HPDE6-E6E7 (cell line): ENCODE results near the gene AK8.
A peak's percentile ranks its signal among the peaks of the same experiment; 100 is the strongest.

Experiments
- DNase-seq: peaks from one replicate; pipeline ENCODE4 v3.0.0; 2011; ENCODE audit warnings: missing footprints; ENCODE audit errors: extremely low spot score

The AK8 gene

DNA sequence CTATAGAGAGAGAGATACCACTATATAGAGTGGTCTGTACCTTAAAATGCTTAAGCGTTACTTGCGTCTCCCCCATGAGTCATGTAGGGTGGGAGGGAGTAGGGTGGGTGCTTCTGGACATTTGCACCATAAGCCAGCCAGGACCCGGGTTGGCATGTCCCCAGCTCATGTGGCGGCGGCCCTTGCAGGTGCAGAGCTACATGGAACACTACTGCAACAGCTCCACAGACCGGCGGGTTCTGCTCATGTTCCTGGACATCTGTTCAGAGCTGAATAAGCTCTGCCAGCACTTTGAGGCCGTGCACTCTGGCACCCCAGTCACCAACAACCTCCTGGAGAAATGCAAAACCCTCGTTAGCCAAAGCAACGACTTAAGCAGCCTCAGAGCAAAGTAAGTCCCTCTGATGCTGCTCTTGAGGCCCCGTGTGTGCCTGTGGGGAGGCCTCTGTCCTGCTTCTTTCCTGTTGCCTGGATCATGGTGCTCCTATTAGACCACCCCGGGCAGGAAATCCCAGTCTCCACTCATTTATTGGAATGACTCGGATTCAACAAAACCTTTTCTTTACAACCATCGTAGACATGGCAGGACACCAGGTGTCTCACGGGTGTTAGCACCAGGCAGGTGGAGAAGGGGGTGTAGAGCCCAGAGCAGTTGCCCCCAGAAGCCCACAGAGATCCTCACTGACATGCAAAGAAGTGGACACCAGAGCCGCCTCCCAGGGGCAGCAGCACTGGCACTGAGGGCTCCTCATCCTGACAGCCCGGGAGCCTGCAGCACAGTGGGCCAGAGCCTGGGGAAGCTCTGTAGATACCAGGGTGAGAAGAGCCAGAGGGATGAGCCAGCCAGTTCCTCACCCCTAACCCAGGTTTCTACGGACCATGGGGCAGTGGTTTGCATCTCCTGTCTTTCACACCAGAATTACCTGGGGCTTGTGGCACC lies 9.4 kb upstream of the AK8 start:
- no peak for DNase-seq

DNA sequence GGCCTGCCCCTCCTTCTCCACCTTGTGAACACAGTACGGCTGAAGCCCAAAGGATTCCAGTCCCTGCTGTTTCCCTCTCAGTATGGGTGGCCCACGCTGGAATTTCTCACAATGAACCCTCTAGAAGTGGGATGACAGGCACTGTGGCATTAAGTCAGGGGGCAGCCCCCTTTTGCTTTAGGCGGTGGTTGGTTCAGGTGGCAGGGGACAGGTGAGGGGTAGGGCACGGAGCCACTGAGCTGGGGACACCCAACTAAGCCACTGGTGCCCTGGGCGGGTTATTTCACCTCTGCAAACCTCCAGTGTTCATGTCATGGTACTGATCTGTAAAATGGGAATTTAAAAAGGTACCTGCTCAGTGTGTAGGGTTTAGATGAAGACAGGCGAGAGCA lies 8.2 kb upstream of the AK8 start:
- no peak for DNase-seq

DNA sequence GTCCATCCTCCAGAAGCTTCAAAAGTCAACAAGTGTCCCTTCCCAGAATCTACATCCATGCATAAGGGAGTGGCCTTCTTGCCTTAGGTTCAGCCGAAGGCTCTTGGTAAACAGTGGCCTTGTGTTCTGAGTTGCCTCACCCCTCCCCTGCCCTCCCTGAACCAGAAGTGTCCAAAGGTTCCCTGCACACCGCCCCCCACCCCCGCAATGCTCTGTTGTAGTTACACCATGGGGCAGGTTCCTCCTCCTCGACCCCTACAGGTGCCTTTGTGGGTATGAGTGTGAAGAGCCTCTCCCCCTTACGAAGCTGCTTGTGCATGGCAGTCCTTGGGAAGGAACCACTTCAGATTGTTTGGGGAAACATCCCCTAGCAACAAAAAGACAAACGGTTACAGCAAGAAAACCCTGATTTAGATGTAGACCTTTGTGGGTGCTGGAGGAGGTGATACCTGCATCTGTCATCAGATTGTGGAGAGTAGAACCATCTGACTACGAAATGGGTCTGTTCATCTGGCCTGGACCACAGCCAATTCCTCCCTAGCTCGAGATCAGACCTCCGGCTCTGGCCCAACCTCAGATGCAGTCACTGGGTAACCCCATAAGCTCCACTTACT lies 7.7 kb upstream of the AK8 start:
- no peak for DNase-seq

DNA sequence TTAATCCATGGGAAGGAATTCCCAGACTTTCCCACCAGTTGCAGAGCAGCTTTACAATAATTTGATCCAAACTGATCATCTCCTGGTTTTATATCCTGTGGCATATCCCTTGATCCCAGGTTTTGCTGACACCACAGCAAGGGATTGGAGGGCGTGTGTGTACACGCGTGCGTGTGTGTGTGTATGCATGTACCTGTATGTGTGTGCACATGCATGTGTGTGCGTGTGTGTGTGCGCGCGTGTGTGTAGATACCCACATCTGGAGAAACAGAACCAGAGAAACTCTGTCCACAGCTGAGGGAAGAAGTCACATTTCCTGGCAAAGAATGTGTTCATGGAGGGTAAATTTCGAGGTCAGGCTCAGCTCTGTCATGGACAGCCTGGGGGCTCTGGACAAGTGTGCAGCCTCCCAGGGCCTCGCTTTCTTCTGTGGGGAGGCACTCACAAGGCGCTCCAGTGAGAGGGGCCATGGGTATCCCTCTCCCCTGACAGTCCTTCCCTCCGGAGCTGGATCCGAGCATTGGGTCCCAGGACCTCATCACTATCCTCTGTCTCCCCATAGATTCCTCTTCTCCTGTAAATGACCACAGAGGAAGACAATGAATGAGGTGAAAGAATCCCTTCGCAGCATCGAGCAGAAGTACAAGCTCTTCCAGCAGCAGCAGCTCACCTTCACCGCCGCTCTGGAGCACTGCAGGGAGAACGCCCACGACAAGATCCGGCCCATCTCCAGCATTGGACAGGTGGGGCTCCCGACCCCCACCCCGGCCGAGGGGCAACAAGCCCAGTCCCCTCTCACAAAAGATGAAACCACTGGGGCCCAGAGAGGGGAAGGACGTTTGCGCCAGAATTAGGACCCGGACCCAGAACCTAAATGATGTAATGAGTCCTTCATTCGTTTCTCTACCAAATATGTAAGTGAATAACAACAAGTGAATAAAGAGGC lies 5.5 kb upstream of the AK8 start:
- no peak for DNase-seq

DNA sequence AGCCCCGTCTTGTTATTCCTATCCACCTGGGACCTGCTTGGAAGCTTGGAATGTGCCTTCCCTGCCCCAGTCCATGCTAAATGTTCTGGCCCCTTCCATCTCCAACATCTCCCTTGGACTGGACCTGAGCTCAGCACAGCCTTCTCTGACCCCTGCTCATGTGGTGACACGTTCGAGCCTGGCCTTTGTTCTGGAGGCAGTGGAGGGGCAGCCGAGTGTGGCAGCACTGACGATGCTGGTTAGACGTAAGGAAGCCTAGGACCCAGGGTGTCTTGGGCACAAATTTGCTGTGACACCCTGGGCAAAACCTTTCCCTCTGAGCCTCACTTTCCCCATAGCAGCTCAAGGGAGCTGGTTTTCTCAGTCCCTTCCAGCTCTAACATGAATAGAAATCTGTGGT lies 4.5 kb upstream of the AK8 start:
- no peak for DNase-seq

DNA sequence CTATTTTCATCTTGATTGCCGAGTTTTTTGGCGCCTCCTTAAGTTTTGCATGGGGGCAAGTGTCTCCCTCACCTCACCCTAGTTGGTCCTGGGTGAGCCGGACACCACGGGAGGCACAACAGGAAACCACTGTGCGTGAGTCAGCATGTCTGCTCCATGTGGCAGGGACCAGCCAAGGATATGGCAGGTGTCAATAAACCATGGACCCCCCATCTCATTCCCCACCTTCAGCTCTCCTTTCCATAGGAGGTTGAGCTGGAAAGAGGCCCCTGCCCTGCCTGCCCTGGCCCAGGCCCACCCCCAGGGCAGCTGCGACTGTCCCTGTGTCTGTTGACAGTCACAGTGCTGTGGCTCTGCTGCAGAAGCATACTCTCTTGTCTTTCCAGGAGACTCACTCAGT lies 3.7 kb upstream of the AK8 start:
- no peak for DNase-seq

DNA sequence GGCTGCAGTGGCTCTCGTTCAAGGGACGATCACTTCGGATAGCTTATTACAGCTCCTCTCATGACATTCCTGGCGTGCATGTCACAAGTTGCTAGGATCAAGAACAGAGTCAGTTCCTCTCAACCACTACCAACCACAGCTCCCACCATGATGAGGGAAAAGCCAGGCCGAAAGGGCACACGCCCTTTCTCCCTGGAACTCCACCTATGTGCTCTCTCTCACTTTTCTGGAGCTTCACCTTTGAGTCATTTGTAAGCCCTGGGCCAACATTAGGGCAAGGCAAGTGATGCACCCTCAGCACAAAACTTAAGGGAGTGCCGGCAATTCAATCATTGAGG lies 2.2 kb upstream of the AK8 start:
- DNase-seq = peak; percentile 11

DNA sequence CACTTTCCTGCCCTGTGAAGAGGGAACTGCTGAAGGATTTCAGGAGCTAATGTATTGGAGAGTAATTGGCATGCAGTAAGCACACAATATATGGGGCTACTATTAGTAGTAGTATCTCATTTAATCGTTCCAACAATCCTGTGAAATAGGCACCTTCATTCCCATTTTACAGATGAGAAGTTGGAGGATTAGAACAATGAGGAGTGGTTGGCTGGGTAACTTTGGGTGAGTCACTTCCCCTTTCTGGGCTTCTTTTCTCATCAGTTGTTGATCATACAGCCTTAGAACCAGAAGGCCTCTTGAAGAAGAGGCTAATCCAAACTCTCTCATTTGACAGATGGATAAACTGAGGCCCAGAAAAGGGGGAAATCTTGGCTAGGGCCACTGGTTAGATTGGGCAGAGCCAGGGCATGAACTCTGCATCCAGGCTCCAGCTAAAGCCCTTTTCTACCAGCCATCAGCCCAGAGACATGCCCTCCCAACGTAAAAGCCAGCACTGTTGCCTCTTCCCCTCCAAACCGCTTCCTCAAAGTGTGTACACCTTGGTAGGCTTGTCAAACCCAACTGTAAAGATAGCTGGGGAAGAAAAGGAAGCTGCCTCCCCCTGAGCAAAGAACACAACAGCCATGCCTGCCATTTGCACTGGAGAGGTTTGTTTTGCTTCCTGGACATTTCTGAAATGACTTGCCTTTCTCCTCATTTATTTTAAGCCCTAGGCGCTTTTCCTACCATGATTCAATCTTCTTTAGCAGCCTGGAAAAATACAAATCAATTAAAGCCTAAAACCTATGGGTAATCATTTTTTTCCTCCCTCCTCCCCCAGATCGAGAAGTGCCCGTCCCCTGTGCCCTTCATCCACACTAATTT lies 1.6 kb upstream of the AK8 start:
- DNase-seq = no peak

DNA sequence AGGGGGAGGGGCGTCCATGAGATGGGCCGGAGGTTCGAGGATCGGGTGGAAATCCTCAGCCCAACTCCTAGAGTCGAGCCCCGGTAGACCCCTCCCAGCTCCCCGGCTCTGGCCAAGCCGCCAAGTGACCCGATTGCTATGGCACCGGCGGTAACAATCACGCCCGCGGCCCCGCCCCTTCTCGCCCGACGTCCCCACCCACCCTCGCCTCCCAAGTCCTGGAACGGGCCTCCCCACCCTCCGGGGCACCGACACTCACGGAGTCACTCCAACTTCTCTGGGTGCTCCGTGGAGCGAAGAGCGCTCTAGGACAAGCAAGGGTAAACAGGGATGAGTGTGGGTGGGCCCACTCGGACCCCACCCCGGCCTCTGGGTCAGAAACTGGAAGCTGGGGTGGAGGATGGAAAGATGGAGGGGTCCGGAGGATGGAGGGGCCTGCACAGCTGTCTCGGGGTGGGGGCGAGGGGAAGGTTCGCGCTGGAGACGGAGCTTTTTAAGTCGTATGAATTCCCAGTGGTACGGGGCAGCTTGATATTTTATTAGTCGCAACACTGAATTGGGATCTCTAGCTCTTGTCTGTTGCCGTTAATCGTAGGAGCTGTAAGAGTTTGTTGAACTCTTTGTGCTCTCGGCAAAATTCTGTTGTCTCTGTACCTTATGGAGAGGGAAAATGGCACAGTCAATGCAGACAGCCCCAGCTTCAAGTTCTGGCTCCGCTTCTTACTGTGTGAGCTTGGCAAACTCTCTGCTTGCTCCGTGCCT lies 792 bp upstream of the AK8 start, which contains the start of gene SPACA9:
TSS of gene SPACA9 (plus strand) at position 204 of the 762 bp plus-strand sequence. CDS start 5,050 bp downstream, outside the sequence.
- peak; percentile 37 for DNase-seq

DNA sequence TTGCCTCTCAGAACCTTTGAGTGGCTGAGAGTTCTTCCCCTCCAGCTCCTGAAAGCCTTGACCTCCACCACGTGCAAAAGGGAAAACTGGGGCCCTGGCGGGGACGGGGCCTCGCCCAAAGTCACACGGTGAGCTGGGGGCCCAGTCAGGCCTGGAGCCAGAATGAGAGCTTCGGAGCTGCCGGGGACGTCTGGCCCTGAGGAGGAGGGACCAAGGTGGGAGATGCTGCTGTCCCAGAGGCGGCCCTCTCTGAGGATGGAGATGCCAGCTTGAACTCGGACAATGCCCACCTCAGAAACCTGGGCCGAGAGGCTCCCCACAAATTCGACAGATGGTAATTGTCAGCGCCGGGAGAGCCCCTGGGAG lies 643 bp downstream of the AK8 start:
- DNase-seq = no peak

DNA sequence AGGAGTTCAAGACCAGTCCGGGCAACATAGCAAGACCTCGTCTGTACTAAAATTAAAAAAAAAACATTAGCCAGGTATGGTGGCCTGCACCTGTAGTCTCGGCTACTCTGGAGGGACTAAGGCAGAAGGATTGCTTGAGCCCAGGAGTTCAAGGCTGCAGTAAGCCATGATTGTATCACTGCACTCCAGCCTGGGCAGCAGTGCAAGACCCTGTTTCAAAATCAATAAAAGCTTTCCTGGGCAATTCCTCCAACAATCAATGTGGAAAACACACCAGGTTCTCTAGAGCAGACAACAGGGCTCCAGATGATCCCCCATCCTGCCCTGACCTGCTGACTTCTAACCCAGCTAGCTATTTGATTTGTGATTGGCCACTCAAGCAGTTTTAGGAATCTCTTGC lies 1.2 kb downstream of the AK8 start:
- no peak for DNase-seq

DNA sequence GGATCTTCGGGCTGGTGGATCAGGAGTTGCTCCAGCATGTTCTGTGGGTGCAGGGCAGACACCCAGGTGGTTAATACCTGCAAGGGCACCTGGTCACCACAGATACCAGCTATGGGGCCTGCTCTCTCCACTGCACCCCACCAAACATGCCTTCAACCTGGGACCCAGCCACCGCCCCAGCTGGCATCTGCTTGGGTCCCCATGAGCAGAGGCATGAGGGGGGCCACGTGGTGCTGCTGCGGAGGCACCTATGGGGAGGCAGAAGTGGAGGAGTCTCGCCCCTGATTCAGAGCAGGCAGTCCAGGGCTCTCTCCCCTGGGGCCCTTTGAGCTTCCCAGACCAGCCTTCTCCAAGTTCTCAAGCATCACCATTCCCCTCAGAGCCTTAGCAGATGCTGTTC lies 2.9 kb downstream of the AK8 start:
- DNase-seq = no peak

DNA sequence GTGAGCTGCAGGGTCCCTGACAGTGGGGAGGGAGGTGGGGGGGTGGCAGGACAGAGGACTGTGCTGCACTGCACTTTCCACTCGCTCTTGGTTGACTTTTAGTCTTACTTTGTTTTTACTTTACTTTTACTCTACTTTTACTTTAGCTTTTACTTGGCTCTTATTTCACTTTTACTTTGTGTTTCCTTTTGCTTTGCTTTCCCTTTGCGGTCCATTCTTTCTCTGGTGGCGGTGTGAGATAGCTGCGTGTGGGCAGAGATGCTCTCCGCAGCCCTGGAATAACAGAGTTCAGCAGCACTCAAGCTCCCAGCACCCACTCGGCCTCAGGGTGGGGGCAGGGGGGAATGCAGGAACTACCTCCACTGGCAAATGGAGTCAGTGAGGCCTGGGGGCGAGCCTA lies 4.7 kb downstream of the AK8 start:
- no peak for DNase-seq

DNA sequence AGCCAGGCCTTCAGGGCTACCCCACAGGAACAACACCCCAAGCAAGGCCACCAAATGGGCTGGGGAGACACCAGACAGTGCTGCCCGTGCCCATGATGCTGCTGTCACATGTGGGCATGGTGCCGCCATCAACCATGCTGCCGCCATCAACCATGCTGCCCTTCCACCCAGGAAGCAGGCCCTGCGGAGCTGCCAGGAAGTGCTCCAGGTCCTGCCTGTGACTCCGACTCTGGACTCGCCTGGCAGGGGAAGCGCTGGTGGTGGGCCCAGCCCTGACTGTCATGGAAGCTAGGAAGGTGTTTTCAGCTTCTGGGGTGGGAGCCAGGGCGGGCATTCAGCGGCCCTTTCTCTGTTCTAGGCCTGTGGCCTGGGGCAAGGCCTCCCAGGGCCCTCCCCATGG lies 8.8 kb downstream of the AK8 start:
- DNase-seq = no peak

DNA sequence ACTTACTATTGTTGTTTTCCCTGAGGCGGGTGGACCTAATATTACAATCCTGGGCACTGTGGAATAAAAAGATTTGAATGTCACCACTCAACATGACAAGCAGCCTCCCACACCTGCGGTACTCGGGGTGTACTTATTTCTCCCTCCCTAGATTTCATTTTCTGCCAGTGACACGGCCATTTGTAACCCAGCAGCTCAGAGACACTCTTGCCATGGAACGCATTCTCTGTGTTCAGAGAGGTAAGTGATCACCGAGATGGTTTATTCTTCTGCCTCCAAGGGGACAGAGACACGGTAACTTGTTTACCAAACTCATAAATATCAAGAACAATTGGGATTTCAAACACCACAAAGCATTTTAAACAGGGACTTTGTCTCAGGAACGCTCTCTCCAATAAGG lies 11.2 kb downstream of the AK8 start:
- no peak for DNase-seq

DNA sequence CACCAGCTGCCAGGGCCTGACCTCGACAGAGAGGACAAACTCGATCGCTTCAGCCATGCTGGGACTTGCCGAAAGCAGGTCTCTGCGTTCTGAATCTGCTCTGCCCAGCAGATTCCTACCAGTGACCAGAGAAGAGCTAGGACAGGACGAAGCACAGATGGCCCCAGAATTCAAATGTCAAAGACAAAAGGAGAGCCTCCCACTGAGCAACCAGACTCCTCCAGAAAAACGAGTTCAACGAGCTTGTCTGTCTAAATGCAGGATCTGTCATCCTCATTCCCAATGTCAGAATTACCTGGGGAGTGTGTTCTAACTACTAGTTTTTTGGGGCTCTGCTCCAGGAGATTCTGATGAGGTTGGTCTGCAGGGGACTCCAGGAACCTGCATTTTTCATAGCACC lies 13.4 kb downstream of the AK8 start:
- no peak for DNase-seq

DNA sequence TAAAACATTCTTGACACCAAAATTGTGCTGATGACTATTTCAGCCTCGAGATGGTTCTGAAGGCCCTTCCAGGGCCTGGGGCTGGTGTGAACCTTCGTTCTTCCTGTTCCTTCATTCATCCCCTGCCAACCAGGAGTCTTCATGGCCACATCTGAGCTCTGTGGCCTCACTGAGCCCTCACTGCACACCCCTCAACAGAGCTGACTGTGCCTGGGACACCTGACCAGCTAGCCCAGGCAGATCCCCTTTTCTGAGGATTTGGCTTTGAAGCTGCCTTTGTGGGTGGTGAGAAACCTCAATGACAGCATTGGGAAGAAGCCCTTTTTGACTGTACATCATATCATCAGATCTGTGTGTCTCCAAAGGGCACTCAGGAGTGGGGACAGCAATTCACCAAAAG lies 13.8 kb downstream of the AK8 start:
- no peak for DNase-seq

DNA sequence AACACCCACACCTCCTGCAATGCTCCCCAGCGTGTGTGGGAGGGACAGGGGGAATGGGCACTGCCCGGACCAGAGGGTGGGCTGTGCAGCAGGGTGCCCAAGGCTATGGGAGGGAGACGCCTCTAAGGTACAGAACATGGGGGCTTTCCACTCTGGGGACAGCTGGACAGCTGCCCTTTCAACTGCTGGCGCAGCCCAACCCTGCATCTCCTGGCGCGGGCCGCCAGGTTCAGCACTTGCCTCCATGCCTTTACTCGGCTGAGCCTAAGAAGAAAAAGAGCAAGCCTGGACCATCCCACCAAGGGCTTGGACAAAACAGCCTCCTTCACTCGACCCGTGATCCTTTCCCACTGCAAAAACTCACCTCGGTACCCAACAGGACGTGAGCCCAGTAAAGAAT lies 15.0 kb downstream of the AK8 start:
- no peak for DNase-seq

DNA sequence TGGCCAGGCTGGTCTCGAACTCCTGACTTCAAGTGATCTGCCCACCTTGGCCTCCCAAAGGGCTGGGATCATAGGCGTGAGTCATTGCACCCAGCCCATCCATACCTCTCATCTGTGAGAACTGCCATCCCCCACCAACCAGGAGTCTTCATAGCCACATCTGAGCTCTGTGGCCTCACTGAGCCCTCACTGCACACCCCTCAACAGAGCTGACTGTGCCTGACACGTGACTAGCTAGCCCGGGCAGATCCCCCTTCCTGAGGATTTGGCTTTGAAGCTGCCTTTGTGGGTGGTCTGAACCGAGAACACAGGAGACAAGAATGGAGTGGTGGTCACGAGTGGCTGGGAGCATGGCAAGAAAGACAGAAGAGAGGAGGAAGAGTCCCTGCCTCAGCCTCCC lies 15.6 kb downstream of the AK8 start:
- no peak for DNase-seq

DNA sequence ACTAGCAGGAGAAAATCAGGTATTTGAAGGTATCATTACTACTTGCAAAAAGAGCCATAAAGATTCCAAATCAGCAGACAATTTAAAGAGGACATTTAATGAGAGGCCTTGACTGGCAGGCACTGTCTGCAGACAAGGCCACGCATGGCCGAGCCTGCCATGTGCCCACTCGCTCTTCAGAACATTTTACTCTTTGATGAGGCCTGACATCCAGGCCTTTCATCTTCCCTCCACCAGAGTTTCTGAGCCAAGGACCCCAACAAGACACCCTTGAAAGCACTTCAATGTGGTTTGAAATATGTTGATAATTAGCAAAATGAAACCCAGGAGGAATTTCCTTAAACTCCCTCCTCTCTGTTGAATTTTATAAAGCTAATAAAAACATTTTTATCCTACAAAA lies 16.4 kb downstream of the AK8 start:
- DNase-seq = no peak

DNA sequence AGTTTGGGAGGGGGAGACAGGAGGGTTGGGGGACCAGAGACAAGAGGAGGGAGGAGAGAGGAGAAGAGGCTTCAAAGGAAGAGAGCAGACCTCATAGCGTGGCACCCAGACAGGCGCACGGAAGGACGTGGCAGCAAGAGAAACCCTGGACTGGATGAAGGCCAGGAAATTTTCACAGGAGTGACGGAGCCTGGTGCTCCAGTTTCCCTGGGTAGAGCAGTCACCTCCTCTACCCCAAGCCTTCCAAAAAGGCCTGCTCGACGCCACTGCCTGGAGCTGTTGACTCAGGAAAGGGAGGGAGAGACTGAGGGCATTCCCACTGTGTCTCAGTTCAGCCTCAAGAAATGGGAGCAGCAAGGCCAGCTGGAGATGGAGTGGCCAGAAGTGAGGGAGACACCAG lies 19.3 kb downstream of the AK8 start:
- no peak for DNase-seq
